HG03196 (cell line): Measurements from ENCODE around the gene RSRC2.

Experiments
- ATAC-seq: cut with Tn5 transposase; IDR thresholded peaks from one replicate; pipeline ENCODE4 v1.9.1; 2021; ENCODE audit not compliant: unreplicated experiment

The RSRC2 gene

DNA sequence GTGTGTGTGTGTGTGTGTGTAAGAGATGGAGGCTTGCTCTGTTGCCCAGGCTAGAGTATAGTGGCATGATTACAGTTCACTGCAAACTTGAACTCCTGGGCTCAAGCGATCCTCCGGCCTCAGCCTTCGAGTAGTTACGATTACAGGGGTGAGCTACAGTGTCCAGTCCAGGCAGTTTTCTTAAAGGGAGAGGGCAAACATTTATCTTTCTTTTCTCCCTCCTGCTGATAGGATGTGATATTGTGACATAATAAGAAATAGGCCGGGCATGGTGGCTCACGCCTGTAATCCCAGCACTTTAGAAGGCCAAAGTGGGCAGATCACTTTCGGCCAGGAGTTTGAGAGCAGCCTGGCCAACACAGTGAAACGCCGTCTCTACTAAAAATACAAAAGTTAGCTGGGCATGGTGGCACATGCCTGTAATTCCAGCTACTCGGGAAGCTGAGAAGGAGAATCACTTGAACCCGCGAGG lies 72.5 kb downstream of the RSRC2 start:
- no peak for ATAC-seq
